Left lung (tissue), 10 donors: Measurements from ENCODE around the gene FAM171A1. TPM values are rescaled to one million over a fixed set of nuclear protein-coding genes. Genes with fewer than 3 reads are reported as not detected.
"Not testable (repeated sequence)": the region's sequence is repeated elsewhere in the genome, so short reads cannot be mapped to it uniquely, and the experiment has no call there.

Experiments
- ATAC-seq: fragments of 200-7000 bp; cut with Tn5 transposase; one replicate; pipeline ENCODE4 v1.9.1; 2020; ENCODE audit warnings: moderate library complexity
- DNase-seq, 4 donors: peaks; one replicate each; pipeline ENCODE4 v3.0.0-alpha.2; 2013 to 2020
- H3K27ac ChIP-seq, 2 donors: fragments of 200-600 bp; sonication (generic) in 1 of 2; one replicate each; pipeline versions ENCODE4 v1.5.0 to v1.8.0; 2020 to 2021
- H3K27me3 ChIP-seq, 2 donors: fragments of 200-600 bp; sonication (generic) in 1 of 2; one replicate each; pipeline versions ENCODE4 v1.5.0 to v1.8.0; 2020 to 2021
- H3K36me3 ChIP-seq, 2 donors: fragments of 200-600 bp; sonication (generic) in 1 of 2; one replicate each; pipeline versions ENCODE4 v1.5.0 to v1.8.0; 2020 to 2021
- H3K4me1 ChIP-seq, 2 donors: fragments of 200-600 bp; one replicate each; pipeline ENCODE4 v1.8.0; 2021
- H3K4me3 ChIP-seq, 2 donors: fragments of 200-600 bp; sonication (generic) in 1 of 2; one replicate each; pipeline versions ENCODE4 v1.5.0 to v1.8.0; 2020 to 2021; ENCODE audit warnings: mild to moderate bottlenecking in 1 of 2
- H3K9me3 ChIP-seq, 2 donors: fragments of 200-600 bp; sonication (generic) in 1 of 2; one replicate each; pipeline versions ENCODE4 v1.5.0 to v1.8.0; 2020 to 2021
- intact Hi-C, 2 donors: fragments of 100-400 bp; cut with DNase I; formaldehyde crosslinking; loops; one replicate each; pipeline versions ENCODE4 v1.11.2 to v1.14.2; 2022
- polyA plus RNA-seq, 6 donors: library from polyadenylated mRNA; unstranded; fragments of 120-200 nt; gene quantifications; one replicate each; pipeline ENCODE4 v1.2.1, GENCODE V29; 2013; ENCODE audit not compliant: insufficient read length in 6 of 6
- total RNA-seq, 2 donors: library from RNA; stranded (reverse); fragmentation: NEBNext Ultra II Directional; extraction: Animal tissue kit (Norgen Biotek cat#: 25700); gene quantifications; one replicate each; pipeline ENCODE4 v1.2.1, GENCODE V29; 2021
- TF ChIP-seq, protein P1 (sequence below), 2 donors: fragments of 200-600 bp; sonication (generic) in 1 of 2; IDR thresholded peaks; one replicate each; pipeline versions ENCODE4 v1.5.0 to v1.8.0; 2021; ENCODE audit warnings: antibody characterized with exemption in 2 of 2
- donor health status: DM: no; HTN: yes; CAD: no.
- donor health status: DM: no; HTN: no; CAD: no.

The FAM171A1 gene
- total and polyA plus RNA-seq, 8 donors = 13.2 to 77.7 (median 65.1) TPM

DNA sequence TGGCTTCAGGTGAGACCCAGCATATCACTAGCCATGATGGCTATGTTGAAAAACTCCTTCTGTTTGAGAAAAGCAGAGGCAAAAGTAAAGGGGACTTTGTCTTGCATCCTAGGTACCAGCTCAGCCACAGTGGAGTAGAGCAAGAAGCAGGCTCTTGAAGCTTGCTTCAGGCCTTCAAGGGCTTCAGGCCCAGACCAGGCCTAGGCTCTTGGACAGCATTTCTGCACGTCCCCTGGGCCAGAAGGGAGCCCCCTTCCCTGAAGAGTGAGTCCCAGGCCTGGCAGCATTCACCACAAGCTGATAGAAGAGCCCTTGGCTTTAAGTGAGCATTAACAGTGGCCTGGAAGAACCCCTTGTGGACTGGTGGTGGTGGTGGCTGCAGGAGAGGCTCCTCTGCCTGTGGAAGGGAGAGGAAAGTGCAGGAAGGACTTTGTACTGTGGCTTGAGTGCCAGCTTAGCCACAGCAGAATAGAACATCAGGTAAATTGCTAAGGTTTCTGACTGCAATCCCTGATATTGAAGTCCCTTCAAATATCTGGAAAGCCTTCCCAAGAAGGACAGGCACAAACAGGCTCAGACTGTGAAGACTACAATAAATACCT, 28.1 kb upstream of the FAM171A1 start:
- no peak for ATAC-seq
- TF ChIP-seq, protein P1, sequence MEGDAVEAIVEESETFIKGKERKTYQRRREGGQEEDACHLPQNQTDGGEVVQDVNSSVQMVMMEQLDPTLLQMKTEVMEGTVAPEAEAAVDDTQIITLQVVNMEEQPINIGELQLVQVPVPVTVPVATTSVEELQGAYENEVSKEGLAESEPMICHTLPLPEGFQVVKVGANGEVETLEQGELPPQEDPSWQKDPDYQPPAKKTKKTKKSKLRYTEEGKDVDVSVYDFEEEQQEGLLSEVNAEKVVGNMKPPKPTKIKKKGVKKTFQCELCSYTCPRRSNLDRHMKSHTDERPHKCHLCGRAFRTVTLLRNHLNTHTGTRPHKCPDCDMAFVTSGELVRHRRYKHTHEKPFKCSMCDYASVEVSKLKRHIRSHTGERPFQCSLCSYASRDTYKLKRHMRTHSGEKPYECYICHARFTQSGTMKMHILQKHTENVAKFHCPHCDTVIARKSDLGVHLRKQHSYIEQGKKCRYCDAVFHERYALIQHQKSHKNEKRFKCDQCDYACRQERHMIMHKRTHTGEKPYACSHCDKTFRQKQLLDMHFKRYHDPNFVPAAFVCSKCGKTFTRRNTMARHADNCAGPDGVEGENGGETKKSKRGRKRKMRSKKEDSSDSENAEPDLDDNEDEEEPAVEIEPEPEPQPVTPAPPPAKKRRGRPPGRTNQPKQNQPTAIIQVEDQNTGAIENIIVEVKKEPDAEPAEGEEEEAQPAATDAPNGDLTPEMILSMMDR (IDR thresholded peaks at IDR 0.05) = no peak
- H3K9me3 ChIP-seq = peaks cover 0 to 3% of the 10 kb centered on the region in 2 donors

DNA sequence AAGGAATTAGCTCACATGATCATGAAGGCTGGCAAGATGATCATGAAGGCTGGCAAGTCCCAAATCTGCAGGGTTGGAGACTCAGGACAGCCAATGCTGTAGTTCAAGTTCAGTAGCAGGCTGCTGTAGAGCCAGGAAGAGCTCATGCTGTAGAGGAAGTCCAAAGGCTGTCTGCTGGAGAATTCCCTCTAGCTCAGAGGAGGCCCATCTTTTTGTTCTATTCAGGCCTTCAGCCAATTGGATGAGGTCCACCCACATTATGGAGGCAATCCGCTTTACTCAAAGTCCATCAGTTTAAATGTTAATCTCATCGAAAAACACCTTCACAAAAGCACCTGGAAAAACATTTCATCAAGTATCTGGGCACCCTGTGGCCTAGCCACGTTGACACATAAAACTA, 24.8 kb upstream of the FAM171A1 start:
- Histone ChIP-seq H3K4me1 (no peaks in the 10 kb centered on the region), H3K27ac (no peak overlapping the region), H3K36me3 (no peaks in the 10 kb centered on the region), H3K27me3 (no peaks in the 10 kb centered on the region), H3K4me3 (no peak overlapping the region), H3K9me3 (no peaks in the 10 kb centered on the region)
- TF ChIP-seq, protein P1 (IDR thresholded peaks at IDR 0.05) = no peak
- intact Hi-C loops = no loop called here
- DNase-seq (no peak), ATAC-seq (no peak)

More for the DNA sequence above, 28.1 kb upstream of the FAM171A1 start:
- intact Hi-C loops = no loop called here
- no peak for DNase-seq
- no peaks in the 10 kb centered on the region for H3K27me3 ChIP-seq
- no peak overlapping the region for H3K4me3 ChIP-seq
- H3K36me3 ChIP-seq = no peaks in the 10 kb centered on the region
- H3K4me1 ChIP-seq = no peaks in the 10 kb centered on the region
- H3K27ac ChIP-seq = no peak overlapping the region

DNA sequence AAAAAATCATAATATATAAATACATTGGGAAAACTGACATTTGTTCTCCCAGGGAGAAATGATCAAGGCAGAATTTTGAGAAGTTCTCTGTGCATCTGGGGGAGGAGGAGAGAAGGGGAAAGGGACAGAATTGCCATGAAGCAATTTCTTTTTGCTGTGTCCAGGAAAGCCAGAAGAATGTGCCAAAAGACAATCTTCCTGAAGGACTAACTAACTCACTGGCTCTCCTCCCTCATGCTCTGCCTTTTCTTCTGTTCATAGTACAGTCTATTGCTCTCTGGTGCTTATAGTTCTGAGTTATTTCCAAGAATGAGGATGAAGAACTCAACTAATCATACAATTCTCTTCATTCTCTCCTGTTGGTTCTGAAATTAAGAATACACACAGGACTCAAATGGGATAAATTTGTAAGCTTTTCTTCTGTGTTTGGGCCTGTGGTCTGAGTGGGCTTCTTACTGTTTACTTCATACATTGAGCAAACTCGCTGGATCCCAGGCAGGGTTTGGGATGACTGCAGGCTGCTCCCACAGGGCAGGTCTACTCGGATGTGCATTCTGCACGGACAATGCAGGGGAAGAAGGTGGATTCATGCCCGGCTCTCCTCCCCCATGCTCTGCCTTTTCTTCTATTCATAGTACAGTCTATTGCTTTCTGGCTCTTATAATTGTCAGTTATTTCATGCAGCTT, 22.2 kb upstream of the FAM171A1 start:
- H3K27me3 ChIP-seq = no peaks in the 10 kb centered on the region
- no peaks in the 10 kb centered on the region for H3K4me1 ChIP-seq
- H3K27ac ChIP-seq = no peak overlapping the region
- TF ChIP-seq, protein P1 (IDR thresholded peaks at IDR 0.05) = no peak
- no peak for ATAC-seq
- no peaks in the 10 kb centered on the region for H3K9me3 ChIP-seq
- no peak overlapping the region for H3K4me3 ChIP-seq
- DNase-seq = no peak
- intact Hi-C loops = no loop called here
- H3K36me3 ChIP-seq = no peaks in the 10 kb centered on the region

DNA sequence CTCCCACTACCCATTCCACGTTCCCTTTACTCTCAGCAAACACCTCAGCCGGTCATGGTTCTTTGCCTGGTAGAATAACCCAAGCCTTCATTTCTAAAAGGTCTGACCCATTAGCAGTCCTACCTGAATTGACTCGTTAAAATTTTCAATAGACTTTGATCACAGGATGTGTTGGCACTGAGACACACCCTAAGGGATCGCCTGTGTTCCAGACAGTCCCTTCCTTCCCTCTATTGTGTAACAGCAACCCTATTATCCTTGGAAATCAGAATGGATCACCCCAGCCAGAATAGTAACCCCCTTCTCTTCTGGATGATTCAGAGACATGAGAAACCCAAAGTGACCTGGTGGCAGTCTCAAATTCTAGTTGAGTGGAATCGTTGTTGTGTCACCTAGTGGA, 20.4 kb upstream of the FAM171A1 start:
- H3K36me3 ChIP-seq = no peaks in the 10 kb centered on the region
- intact Hi-C loops = no loop called here
- H3K4me1 ChIP-seq = no peaks in the 10 kb centered on the region
- DNase-seq (no peak), ATAC-seq (no peak)
- no peak overlapping the region for H3K27ac ChIP-seq
- H3K9me3 ChIP-seq = no peaks in the 10 kb centered on the region
- no peaks in the 10 kb centered on the region for H3K27me3 ChIP-seq
- TF ChIP-seq, protein P1 (IDR thresholded peaks at IDR 0.05) = no peak
- H3K4me3 ChIP-seq = no peak overlapping the region

DNA sequence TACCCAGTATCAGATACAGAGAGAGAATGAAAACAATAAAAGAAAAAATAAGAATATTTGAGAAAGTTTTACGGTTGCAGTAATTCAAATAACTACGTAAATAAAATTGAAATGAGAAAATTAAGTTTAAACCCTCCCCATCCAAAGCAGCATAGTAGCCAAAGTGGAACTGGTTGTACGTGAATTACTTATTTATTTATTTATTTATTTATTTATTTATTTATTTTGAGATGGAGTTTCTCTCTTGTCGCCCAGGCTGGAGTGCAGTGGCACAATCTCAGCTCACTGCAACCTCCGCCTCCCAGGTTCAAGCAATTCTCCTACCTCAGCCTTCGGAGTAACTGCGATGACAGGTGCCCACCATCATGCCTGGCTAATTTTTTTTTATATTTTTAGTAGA, 17.1 kb upstream of the FAM171A1 start:
- H3K36me3 ChIP-seq, H3K27ac ChIP-seq, intact Hi-C loops, ATAC-seq, H3K27me3 ChIP-seq, H3K4me1 ChIP-seq, H3K9me3 ChIP-seq, DNase-seq, H3K4me3 ChIP-seq: not testable (repeated sequence)
